Loucy (cell line): ENCODE results near the gene DIMT1.

Source experiments
- H2AFZ ChIP-seq: fragments of 200-600 bp; sonication (generic); 2 replicates; pipeline ENCODE4 v1.6.0; 2016; ENCODE audit warnings: antibody characterized with exemption, mild to moderate bottlenecking, low read length, moderate library complexity
- H3F3A ChIP-seq: fragments of 200-600 bp; 2 replicates; pipeline ENCODE4 v1.6.0; 2016; ENCODE audit warnings: antibody characterized with exemption, low read depth, mild to moderate bottlenecking
- H3K27me3 ChIP-seq: fragments of 200-600 bp; sonication (generic); 2 replicates; pipeline ENCODE4 v1.6.1; 2014; ENCODE audit warnings: low read length, mild to moderate bottlenecking; ENCODE audit not compliant: insufficient read depth, poor library complexity, severe bottlenecking
- H3K36me3 ChIP-seq: fragments of 200-600 bp; sonication (generic); 2 replicates; pipeline ENCODE4 v1.6.1; 2016; ENCODE audit warnings: low read length; ENCODE audit not compliant: insufficient read depth
- H3K4me1 ChIP-seq: fragments of 200-600 bp; sonication (generic); 2 replicates; pipeline ENCODE4 v1.5.1; 2014; ENCODE audit warnings: low read length, mild to moderate bottlenecking; ENCODE audit not compliant: insufficient read depth, poor library complexity, severe bottlenecking
- H3K4me2 ChIP-seq: fragments of 200-600 bp; sonication (generic); 2 replicates; pipeline ENCODE4 v1.6.0; 2014; ENCODE audit warnings: antibody characterized with exemption, low read length, low read depth, mild to moderate bottlenecking; ENCODE audit not compliant: poor library complexity, severe bottlenecking
- H3K4me3 ChIP-seq: fragments of 200-600 bp; sonication (generic); 2 replicates; pipeline ENCODE4 v1.5.1; 2014; ENCODE audit warnings: low read length, mild to moderate bottlenecking, mixed read lengths; ENCODE audit not compliant: poor library complexity, severe bottlenecking
- H3K79me2 ChIP-seq: fragments of 200-600 bp; sonication (generic); 2 replicates; pipeline ENCODE4 v1.6.1; 2014; ENCODE audit warnings: low read length; ENCODE audit not compliant: insufficient read depth
- H3K9ac ChIP-seq: fragments of 200-600 bp; sonication (generic); 2 replicates; pipeline ENCODE4 v1.6.0; 2014; ENCODE audit warnings: mild to moderate bottlenecking, low read depth, low read length, moderate library complexity; ENCODE audit not compliant: poor library complexity, severe bottlenecking
- H3K9me2 ChIP-seq: fragments of 200-600 bp; sonication (generic); replicated peaks from 2 replicates; pipeline ENCODE4 v1.6.1; 2016; ENCODE audit warnings: low read depth, low read length, mixed read lengths
- H3K9me3 ChIP-seq: fragments of 200-600 bp; sonication (generic); 2 replicates; pipeline ENCODE4 v1.6.1; 2014; ENCODE audit warnings: mild to moderate bottlenecking, antibody characterized with exemption, low read length, low read depth; ENCODE audit not compliant: insufficient read depth
- H4K20me1 ChIP-seq: fragments of 200-600 bp; sonication (generic); 2 replicates; pipeline ENCODE4 v1.6.0; 2014; ENCODE audit warnings: antibody characterized with exemption, low read length, mild to moderate bottlenecking; ENCODE audit not compliant: insufficient read depth, poor library complexity, severe bottlenecking
- CTCF ChIP-seq: fragments of 200-600 bp; sonication (generic); conservative IDR thresholded peaks from 2 replicates; pipeline ENCODE4 v1.5.1; 2014; ENCODE audit warnings: mild to moderate bottlenecking, antibody characterized with exemption, low read length
- EZH2phosphoT487 ChIP-seq: fragments of 200-600 bp; IDR thresholded peaks from 2 replicates; pipeline ENCODE4 v1.6.1; 2018; ENCODE audit warnings: antibody characterized with exemption, mild to moderate bottlenecking, moderate library complexity, borderline replicate concordance

The DIMT1 gene

GRCh38 chr5:62421414-62421813 is 17.7 kb upstream of the DIMT1 start:
- peaks cover 2% of the 10 kb centered on the region for H4K20me1 ChIP-seq
- no peak overlapping the region for H3K9ac ChIP-seq
- H3K27me3 ChIP-seq: no peaks in the 10 kb centered on the region
- H2AFZ ChIP-seq: no peak overlapping the region
- H3K4me2 ChIP-seq: no peak overlapping the region
- no peaks in the 10 kb centered on the region for H3K9me2 ChIP-seq
- H3K4me3 ChIP-seq: no peak overlapping the region
- no peaks in the 10 kb centered on the region for H3K36me3 ChIP-seq
- H3K4me1 ChIP-seq: no peaks in the 10 kb centered on the region
- no peaks in the 10 kb centered on the region for H3K9me3 ChIP-seq
- H3F3A ChIP-seq: no peaks in the 10 kb centered on the region
- peaks cover 86% of the 10 kb centered on the region for H3K79me2 ChIP-seq
- no peak for TF ChIP-seq CTCF
- TF ChIP-seq EZH2phosphoT487: no peak

DNA sequence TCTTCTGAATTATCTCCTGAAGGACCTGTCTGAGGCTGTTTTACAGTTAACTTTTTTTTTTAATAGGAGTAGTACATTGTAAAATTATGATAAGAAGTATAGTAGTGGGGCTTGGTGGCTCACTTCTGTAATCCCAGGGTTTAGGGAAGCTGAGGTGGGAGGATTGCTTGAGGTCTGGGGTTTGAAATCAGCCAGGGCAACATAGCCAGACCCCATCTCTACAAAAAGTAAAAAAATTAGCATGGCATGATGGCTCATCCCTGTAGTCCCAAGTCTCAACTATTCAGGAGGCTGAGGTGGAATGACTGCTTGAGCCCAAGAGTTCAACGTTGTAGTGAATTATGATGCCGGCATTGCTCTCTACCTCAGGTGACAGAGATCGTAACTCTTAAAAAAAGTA is 15.9 kb upstream of the DIMT1 start:
- Histone ChIP-seq H3K4me1 (peaks cover 11% of the 10 kb centered on the region), H3K27me3 (no peaks in the 10 kb centered on the region), H4K20me1 (peaks cover 5% of the 10 kb centered on the region), H3K36me3 (no peaks in the 10 kb centered on the region), H3K79me2 (peaks cover 86% of the 10 kb centered on the region), H2AFZ (no peak overlapping the region), H3K4me3 (no peak overlapping the region), H3F3A (no peaks in the 10 kb centered on the region), H3K9me3 (no peaks in the 10 kb centered on the region), H3K9ac (no peak overlapping the region), H3K9me2 (no peaks in the 10 kb centered on the region), H3K4me2 (no peak overlapping the region)
- TF ChIP-seq CTCF (no peak), EZH2phosphoT487 (no peak)

DNA sequence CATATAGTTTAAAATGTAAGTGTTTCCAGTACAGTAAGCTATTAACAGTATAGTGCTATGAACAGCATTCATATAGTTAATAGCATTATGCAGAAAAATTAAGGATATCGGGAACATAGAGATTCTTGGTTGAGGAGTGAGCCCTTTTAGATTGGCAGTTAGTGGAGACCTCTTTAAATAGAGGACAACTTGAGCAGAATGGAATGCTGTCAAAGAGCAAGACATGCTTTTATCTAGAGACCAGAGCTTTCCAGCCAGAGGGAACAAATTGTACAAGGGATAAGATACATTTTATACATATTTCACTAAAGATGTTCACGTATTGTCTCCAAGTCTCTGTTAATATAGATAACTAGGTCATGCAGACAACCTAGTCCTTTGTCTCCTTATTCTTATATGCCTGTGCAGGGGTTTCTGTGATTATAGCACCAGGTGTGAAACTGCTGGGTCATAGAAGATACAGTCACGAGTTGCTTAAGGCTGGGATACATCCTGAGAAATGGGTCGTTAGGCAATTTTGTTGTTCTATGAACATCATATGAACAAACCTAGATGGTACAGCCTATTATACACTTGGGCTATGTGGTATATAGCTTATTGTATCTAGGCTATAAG is 14.9 kb upstream of the DIMT1 start:
- H3K79me2 ChIP-seq: peaks cover 92% of the 10 kb centered on the region
- no peaks in the 10 kb centered on the region for H3K9me3 ChIP-seq
- no peaks in the 10 kb centered on the region for H3K9me2 ChIP-seq
- H3K4me2 ChIP-seq: no peak overlapping the region
- peaks cover 21% of the 10 kb centered on the region for H3K4me1 ChIP-seq
- H3K27me3 ChIP-seq: no peaks in the 10 kb centered on the region
- no peaks in the 10 kb centered on the region for H3K36me3 ChIP-seq
- no peaks in the 10 kb centered on the region for H3F3A ChIP-seq
- no peak overlapping the region for H3K4me3 ChIP-seq
- no peak for TF ChIP-seq EZH2phosphoT487
- no peak for TF ChIP-seq CTCF
- no peak overlapping the region for H2AFZ ChIP-seq
- H3K9ac ChIP-seq: no peak overlapping the region
- H4K20me1 ChIP-seq: peaks cover 6% of the 10 kb centered on the region
